Activated CD4-positive, alpha-beta T cell treated with anti-CD3 and anti-CD28 coated beads, Interleukin-10, Interleukin-2, amounts not matched to agents 100 ng/mL and 50 ng/mL, durations not matched to agents 16 hours and 8 hours (primary cell): Measurements from ENCODE around the gene PATZ1.
A peak's percentile ranks its signal among the peaks of the same experiment; 100 is the strongest.

Source experiments
- DNase-seq: peaks from one replicate; pipeline ENCODE4 v3.0.0-alpha.2; 2020

The PATZ1 gene

GRCh38 chr22:31305194-31305593, 41.0 kb downstream of the PATZ1 start:
- no peak for DNase-seq

GRCh38 chr22:31302537-31302936, 43.6 kb downstream of the PATZ1 start:
- DNase-seq, result no peak

GRCh38 chr22:31302006-31302405, 44.1 kb downstream of the PATZ1 start:
- DNase-seq, result no peak

- DNase-seq, result no peak
These were observed 45.2 kb downstream of the PATZ1 start for GRCh38 chr22:31300896-31301295.

- peak; percentile 55 for DNase-seq
These were observed 50.1 kb downstream of the PATZ1 start for GRCh38 chr22:31295831-31296657.

DNA sequence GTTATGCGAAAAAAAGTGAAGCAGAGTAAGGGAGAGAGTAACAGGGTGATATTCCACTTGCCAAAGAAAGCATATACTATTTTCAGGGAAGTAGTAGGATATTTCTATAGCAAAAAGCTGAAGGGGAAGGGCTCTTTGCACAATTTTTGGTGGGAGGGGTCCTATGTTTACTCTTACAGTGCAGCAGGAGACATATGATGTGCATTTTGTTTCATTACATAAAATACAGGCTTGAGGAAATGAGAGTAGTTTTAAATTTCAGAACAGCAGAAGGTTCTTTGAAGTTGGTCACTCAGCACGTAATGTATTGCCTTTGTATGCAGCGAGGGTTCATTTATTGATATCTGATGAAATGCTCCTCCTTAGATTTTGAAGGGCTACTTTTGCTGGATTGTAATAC, 50.8 kb downstream of the PATZ1 start:
- no peak for DNase-seq

DNA sequence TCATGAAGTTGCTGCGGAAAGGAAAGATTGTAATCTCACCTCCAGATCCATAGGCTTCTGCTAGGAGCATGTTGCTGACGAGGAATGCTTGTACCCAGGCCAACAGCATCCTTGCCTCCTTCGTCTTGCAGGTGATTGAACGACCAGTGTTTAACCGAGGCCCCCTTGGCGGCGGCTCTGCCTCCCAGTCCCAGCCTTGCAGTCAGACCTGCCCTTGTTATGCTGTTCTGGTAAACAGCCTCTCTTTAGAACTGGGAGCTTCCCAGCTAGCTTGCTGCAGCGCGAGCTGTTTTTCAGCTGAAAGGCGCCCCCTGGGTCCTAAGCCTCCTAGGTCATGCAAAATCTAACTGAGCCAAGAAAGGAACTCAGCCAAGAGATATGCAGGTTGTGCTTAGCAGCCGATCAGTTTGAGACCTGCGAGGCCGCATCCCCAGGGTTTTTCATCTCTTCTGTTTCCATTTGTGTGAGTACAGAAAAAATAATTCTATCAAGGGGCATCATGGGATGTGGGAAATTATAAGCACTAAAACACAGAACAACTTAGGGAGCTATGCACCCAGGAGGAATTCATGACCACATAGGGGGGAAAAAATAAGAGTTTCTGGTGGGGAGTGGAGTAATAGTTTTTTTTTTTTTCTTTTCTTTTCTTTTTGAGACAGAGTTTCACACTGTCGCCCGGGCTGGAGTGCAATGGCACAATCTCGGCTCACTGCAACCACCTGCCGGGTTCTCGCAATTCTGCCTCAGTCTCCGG, 53.7 kb downstream of the PATZ1 start, which contains the start of gene PIK3IP1:
Gene PIK3IP1, minus strand, starts transcription at position 253 of the 754 bp plus-strand sequence. Its CDS starts 144 bp downstream, at position 109.
- DNase-seq, result peak; percentile 91

DNA sequence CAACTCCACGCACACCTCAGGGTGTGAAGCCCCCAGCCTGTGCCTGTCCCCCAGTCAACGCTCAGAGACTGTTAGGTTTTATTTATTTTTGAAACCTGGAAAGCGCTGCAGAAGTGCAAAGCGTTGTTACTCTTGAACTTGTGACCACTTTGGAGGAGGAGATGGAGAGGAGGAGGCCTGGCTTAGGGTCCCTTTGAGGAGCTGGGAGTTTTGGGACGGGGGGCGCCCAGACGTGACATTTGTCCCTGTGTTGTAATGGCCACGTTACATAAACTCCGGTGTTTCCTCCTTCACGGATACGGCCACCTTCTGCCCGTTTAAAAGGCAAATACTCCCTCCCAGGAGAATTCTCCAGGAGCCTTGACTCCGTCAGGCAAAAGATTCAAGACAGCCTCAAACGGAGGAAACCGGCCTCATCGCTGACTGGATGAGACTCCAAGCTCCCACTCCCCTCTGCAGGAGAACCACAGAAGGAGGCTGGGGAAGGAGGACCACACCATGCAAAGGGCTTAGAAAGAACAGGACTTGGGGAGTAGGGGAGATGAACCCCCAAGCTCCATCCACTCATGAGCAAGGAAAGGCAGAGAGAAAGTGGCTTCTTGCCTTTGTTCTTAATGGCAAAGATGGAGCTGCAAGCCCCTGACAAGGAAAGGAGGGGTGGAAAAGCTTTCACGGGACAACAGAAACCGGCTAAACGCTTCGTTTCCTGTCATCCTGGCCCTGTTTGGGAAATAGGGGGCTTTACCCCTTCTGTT, 54.5 kb downstream of the PATZ1 start:
- DNase-seq, result no peak

DNA sequence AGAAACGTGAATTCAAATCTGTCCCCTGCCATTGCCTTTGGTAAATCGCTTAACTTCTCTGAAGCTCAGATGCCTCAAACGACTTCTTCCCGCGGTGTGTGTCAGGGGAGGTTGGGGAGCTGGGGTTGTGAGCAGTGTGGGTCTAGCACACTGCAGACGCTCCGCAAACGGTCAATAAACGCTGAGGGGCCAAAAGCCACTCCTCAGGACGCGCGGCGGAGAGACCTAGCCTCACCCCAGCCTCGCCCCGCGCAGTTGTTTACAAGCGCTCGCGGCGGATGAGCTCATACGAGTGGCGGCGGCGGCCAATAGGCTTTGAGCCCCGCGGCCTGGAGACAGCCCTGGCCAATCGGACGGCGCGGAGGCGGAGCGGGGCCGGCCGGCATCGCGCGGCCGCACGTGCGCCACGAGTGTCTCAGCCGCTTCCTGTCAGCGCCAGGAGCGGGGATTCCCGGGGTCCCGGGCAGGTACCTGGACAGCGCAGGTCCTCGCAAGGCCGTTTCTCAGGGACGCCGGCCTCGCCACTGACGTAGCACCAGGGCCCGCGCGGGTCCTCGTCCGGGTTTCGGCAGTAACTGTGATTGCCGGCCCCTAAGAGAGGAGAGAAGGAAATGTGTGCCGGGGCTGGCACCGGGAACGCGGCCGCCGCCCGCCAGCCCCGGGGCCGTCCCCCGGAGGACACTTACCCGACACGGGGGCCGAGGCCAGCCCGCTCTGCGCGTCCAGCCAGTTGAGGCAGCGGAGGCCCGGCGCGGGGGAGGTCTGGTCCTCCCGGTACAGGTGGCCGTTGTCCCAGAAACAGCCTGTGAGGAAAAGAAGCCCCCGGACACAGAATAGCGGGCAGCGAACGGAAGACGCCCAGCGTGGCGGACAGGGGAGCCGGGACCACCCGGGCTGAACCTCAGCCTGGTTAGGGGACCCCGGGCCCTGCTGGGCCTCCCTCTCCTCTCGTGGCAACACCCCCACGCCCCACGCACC, 55.4 kb downstream of the PATZ1 start:
- DNase-seq, result peak; percentile 96

DNA sequence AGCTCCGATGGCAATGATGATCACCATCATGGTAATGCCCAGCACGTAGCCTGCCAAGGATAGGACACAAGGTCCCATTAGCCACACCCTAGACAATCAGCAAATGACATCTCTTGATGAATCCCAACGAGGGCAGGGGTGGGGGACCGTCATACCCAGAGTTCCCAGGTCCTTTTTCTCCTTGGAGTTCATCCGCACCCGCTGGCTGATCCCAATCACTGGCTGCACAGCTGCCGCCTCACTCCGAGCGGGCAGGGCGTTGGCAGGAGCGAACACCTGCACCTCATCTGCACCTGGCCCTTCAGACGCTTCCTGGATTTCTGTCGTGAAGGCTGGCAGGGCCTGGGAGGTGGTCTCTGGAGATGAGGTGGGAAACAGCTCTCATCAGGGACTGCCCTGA, 56.8 kb downstream of the PATZ1 start:
- DNase-seq, result no peak

GRCh38 chr22:31288496-31289240, 57.5 kb downstream of the PATZ1 start:
- DNase-seq, result no peak

DNA sequence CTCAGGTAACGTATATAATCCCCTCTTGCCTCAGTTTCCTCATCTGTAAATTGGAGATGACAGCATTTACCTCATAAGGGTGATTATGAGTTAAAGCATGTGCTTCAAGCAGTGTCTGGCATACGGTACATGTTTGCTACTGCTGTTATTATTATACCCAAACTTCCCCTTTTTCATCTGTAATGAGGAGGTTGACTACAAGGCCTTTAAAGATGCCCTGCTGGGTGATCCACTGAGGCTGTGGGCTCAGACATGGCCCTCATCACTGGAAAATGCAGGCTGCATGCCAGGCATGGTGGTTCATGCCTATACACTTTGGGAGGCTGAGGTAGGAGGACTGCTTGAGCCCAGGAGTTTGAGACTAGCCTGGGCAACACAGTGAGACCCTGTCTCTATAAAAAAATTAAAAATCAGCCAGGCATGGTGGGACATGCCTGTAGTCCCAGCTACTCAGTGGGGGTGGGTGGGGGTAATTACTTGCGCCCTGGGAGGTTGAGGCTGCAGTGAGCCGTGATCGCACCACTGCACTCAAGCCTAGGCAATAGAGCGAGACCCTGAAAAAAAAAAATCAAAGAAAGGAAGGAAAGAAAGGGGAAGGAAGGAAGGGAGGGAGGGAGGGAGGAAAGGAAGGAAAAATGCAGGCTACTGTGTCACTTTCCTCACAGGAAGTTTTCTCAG, 58.2 kb downstream of the PATZ1 start:
- no peak for DNase-seq

- peak; percentile 82 for DNase-seq
These were observed 59.5 kb downstream of the PATZ1 start for GRCh38 chr22:31286360-31287255.

- DNase-seq, result no peak
These were observed 61.6 kb downstream of the PATZ1 start for GRCh38 chr22:31284281-31285155.

DNA sequence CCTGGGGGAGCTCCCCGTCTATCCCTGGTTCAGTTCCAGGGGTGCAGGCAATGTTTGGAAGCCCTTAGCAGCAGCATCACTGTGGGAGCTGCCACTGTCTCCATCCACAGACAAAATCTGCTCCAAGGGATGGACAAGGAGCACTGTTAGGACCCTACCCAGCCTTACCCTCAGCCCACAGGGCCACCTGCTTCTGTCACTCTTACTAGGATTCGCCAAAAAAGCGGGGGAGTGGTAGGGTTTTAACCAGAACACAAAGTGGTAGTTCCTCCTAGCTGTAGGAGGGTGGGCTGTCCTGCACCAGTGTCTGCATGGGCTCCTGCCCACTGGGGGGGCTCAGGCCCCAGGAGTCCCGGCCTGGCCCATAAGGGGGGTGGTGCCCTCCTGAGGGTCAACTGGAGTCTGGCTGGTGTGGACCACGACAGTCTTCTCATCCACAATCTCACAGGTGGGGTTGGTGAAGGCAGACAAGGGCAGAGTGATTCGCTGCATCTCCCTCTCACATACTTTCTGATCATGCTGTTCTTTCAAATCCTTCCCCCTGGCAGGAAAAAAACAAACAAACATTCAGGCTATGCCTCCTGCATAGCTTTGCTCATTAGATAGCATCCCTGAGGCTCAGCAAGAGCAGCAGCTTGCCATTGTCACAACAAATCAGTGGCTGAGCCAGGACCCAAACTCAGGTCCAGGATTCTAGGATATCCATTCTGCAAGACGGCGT, 63.2 kb downstream of the PATZ1 start:
- no peak for DNase-seq

DNA sequence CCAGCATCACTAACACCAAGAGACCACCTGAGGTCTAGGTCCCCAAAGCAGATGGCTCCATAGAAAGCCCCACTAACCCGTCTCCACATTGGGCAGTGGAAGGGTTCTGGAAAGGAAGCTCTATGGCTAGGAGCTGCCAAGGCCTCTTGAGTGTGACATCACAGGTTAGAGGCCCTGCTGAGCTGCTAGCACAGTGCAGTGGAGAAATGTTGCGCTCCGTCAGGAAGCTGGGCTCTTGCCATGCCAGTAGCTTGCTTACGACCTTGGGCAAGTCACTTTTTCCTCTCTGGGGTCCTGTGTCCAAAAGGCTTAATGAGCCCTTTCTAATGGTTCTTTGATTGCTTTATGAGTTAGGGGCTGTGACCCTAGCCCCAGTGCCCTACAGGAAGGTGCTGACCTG, 64.4 kb downstream of the PATZ1 start:
- DNase-seq, result no peak

DNA sequence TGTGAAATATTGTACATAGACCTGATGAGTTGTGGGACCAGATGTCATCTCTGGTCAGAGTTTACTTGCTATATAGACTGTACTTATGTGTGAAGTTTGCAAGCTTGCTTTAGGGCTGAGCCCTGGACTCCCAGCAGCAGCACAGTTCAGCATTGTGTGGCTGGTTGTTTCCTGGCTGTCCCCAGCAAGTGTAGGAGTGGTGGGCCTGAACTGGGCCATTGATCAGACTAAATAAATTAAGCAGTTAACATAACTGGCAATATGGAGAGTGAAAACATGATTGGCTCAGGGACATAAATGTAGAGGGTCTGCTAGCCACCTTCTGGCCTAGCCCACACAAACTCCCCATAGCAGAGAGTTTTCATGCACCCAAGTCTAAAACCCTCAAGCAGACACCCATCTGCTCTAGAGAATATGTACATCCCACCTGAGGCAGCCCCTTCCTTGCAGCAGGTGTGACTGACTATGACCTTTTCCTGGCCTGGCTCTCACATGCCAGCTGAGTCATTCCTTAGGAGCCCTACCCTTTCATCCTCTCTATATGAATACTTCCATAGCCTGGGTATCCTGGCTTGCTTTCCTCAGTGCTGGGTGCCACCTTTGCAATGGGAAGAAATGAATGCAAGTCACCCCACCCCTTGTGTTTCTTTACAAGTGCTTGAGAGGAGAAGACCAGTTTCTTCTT, 66.2 kb downstream of the PATZ1 start:
- no peak for DNase-seq
